AG08395 (cell line): ENCODE data around the gene AMELY.
"Not testable (repeated sequence)": the region's sequence is repeated elsewhere in the genome, so short reads cannot be mapped to it uniquely, and the experiment has no call there.

Source experiments
- DNase-seq: peaks from one replicate; pipeline ENCODE4 v3.0.0; 2012; ENCODE audit warnings: mixed read lengths, low spot score

AMELY gene

GRCh38 chrY:6911253-6911881, at the start of gene AMELY:
TSS of gene AMELY (minus strand) at chrY:6911752. CDS start at chrY:6872608, 39,144 bp downstream.
- DNase-seq: no peak

GRCh38 chrY:6949947-6950346, 38.4 kb upstream of the AMELY start:
- no peak for DNase-seq

GRCh38 chrY:6948378-6948777, 36.8 kb upstream of the AMELY start:
- no peak for DNase-seq

GRCh38 chrY:6947695-6948094, 36.1 kb upstream of the AMELY start:
- DNase-seq: no peak

GRCh38 chrY:6935497-6935896, 23.9 kb upstream of the AMELY start:
- no peak for DNase-seq

GRCh38 chrY:6931779-6932396, 20.3 kb upstream of the AMELY start:
- no peak for DNase-seq

GRCh38 chrY:6929237-6929636, 17.7 kb upstream of the AMELY start:
- DNase-seq: no peak

- DNase-seq: no peak
Measured at GRCh38 chrY:6928265-6928664, 16.7 kb upstream of the AMELY start.

- no peak for DNase-seq
Measured at GRCh38 chrY:6921061-6921460, 9.5 kb upstream of the AMELY start.

GRCh38 chrY:6913362-6913761, 1.8 kb upstream of the AMELY start:
- DNase-seq: no peak

- DNase-seq: no peak
Measured at GRCh38 chrY:6910372-6911252, 940 bp downstream of the AMELY start, which contains the start of gene TBL1Y. TSS of gene TBL1Y (plus strand) at chrY:6910697. CDS start at chrY:7025085, 114,388 bp downstream.

GRCh38 chrY:6909856-6910255, 1.7 kb downstream of the AMELY start:
- no peak for DNase-seq

- no peak for DNase-seq
Measured at GRCh38 chrY:6909118-6909521, 2.4 kb downstream of the AMELY start.

- DNase-seq: not testable (repeated sequence)
Measured at GRCh38 chrY:6908021-6908420, 3.5 kb downstream of the AMELY start.

GRCh38 chrY:6907591-6907990, 4.0 kb downstream of the AMELY start:
- no peak for DNase-seq

- not testable (repeated sequence) for DNase-seq
Measured at GRCh38 chrY:6902116-6902515, 9.4 kb downstream of the AMELY start.

- DNase-seq: no peak
Measured at GRCh38 chrY:6895236-6895635, 16.3 kb downstream of the AMELY start.

- DNase-seq: no peak
Measured at GRCh38 chrY:6894496-6894895, 17.1 kb downstream of the AMELY start.

GRCh38 chrY:6849384-6849783, 62.2 kb downstream of the AMELY start:
- no peak for DNase-seq

GRCh38 chrY:6842650-6843049, 68.9 kb downstream of the AMELY start:
- DNase-seq: not testable (repeated sequence)
